ENCODE results near the gene PRRG3.

DNA sequence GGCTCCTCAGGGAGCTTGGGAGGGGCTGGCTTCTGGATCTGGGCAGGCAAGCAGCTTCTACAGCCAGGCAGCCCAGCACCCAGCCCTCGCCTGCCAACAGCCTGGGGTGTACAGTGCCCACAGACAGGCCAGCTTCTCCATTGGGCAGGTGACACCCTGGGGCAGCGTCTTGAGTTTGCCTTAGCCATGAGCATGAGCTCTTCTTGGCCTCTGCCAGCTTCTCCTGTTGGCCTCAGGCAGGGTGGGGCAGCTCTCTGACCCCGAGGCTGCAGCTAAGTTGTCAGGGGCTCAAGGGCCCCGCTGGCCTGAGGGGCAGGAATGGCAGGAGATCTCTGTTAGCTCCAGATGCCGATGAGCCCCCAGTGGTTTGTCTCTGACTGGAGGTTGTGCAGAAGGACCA, 31.5 kb downstream of the PRRG3 start:
- TF ChIP-seq, protein P1, sequence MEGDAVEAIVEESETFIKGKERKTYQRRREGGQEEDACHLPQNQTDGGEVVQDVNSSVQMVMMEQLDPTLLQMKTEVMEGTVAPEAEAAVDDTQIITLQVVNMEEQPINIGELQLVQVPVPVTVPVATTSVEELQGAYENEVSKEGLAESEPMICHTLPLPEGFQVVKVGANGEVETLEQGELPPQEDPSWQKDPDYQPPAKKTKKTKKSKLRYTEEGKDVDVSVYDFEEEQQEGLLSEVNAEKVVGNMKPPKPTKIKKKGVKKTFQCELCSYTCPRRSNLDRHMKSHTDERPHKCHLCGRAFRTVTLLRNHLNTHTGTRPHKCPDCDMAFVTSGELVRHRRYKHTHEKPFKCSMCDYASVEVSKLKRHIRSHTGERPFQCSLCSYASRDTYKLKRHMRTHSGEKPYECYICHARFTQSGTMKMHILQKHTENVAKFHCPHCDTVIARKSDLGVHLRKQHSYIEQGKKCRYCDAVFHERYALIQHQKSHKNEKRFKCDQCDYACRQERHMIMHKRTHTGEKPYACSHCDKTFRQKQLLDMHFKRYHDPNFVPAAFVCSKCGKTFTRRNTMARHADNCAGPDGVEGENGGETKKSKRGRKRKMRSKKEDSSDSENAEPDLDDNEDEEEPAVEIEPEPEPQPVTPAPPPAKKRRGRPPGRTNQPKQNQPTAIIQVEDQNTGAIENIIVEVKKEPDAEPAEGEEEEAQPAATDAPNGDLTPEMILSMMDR (IDR thresholded peaks at IDR 0.05) = no peak
- no peak for TF ChIP-seq EZH2 (IDR thresholded peaks at IDR 0.05; ENCODE audit: borderline replicate concordance, insufficient read depth, low read depth, low read length, poor library complexity, severe bottlenecking)

Measured in B cell (primary cell).